ENCODE measurements around the gene NECTIN1.

DNA sequence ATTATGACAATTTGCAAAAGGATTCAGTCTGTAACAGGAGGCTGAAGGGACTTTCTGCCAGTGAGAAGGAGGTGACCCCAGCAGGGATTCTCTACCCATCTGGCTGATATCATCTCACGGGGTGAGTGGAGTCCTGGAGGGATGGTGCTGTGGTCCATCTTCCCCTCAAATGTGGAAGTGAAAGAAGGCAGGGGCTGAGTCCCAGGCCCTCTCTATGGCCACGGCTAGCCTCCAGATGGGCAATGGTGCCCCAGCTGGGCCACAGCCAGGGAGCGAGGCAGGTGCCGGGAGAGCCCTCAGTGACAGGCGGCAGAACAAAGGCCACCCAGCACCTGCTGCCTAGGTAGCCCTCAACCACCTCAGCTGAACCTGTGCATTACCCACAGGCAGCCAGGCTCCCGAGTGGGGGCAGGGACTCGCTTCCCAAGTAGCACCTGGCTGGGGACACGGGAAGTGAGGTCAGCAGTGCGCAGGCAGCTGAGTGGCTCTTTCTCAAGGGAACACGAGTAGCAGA lies 6.7 kb downstream of the NECTIN1 start:
- TF ChIP-seq CTCF (IDR thresholded peaks at IDR 0.05; ENCODE audit: low read depth, low read length, poor library complexity, severe bottlenecking) (no peak), EZH2phosphoT487 (IDR thresholded peaks at IDR 0.05; ENCODE audit: borderline replicate concordance, low read length) (no peak)

Measured in DOHH2 (cell line).